Stimulated activated CD4-positive, alpha-beta T cell treated with anti-CD3 and anti-CD28 coated beads, Interleukin-12 subunit alpha, Interleukin-12 subunit beta, amount 100 ng/mL, for 4 hours (primary cell): ENCODE results near the gene OR2A5.
"Not testable (repeated sequence)": the region's sequence is repeated elsewhere in the genome, so short reads cannot be mapped to it uniquely, and the experiment has no call there.

Experiments used
- DNase-seq: peaks from one replicate; pipeline ENCODE4 v3.0.0-alpha.2; 2020

OR2A5 gene

DNA sequence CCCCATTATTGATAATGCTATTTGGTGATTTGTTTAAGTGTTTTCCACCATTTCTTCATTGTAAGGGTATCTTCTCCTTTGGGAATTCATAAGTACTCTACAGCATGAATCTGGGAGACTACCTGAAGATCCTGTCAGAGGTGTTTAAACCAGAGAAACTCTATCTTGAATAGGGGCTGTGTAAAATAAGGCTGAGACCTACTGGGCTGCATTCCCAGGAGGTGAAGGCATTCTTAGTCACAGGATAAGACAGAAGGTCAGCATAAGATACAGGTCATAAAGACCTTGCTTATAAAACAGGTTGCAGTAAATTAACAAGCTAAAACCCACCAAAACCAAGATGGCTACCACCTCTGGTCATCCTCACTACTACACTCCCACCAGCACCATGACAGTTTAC lies 13.4 kb upstream of the OR2A5 start:
- DNase-seq = no peak

DNA sequence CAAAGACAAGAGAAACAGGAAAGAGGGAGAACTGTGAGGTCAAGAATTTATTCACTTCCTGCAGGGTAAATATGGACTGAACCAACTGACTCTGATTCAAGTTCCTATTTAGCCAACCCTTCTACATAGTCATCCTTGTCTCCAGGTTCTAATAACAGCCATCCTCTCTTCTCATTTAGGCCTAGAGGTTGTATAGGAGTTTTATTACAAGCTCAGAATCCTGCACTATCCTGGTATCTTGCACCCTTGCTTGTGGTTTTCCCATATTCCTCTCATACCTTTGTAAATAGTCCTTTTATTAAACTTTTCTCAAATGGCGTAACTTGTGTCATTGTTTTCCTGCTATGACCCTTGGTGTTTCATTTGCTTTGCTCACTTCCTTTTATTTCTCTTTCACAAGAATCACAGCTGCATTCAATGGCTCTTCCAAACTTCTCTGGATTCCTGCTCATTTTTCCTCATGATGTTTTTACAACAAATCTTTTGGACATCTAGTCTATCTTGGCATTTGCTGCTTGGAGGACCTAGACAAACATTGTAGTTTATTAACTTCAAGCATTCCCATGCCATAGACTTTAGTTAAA lies 12.4 kb upstream of the OR2A5 start:
- no peak for DNase-seq

DNA sequence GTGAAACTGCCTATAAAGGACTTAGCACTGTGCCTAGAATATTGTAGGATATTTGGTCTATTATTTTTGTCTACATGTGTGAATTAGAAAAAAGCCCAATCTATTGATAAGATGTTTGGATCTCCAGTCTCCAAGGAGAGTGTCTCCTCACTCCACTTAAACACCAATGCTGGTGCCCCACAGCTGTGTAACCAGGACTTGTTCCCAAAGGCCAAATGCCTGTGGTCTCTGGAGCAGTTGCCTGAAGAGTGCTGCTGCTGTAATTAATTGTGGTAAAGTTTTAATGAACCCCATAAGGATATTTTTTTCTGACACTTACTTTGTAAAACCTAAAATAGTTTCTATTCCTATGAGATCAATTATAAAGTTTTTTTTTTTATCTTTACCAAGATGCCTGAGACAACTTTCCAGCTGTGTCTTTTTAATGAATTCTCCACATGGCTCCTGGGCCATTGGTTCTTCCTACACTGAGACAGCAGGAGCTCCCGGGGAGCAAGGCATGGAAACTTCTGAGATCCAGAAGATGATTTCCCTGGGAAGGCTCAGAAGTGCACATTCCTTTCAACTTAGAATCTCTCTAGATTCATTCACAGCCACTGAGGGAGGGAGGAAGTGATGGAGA lies 11.2 kb upstream of the OR2A5 start:
- DNase-seq = no peak

DNA sequence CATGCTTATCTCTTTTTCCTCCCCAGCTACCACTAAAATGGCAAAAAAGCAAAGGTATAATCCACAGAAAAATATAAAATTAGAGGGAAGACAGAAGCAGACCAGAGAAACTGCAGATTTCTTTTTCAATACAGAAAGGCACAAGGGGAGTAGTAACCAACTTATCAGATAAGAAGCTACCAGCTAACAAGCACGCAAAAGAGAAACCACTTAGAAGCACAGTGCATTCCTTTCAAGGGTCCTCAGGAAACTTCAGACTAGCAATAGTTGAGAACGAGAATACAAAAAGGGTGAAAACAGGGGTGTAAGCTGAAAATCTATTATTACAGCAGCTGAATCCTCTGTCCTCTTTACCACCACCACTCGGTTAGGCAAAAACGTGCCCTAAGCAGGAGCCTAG lies 9.9 kb upstream of the OR2A5 start:
- no peak for DNase-seq

DNA sequence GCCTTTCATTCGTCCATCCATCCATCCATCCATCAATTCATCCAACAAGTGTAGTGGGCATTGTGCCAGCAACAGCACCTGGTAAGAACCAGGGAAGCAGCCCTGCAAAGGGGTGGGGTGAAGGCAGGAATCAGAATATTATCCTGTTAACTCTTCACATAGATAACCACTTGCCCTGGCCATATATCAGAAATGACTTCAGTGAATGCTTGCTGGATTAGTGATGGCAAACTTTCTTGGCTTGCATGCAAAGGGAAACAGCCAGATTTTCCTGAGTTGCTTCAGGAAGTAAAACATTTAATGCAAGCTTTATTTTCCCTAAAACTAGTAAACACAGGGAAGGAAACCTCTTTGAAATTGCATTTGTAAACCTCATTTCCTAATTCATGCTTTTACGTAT lies 743 bp downstream of the OR2A5 start:
- DNase-seq = no peak

DNA sequence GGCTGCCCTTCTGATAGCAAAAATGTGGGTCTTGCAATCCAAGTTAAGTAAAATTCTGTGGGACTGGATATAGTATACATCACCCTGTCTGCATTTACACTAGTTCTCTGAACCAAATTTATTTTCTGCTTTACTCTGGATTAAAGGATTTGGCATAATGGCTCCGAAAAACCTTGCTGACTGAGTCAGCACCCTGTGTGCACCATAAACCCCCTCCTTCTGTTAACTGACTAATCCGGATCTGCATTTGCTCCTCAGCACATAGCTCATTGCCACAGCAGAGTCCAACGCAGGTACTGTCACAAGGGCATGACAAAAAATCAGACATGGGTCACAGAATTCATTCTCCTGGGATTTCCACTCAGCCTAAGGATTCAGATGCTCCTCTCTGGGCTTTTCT lies 1.3 kb downstream of the OR2A5 start:
- no peak for DNase-seq

DNA sequence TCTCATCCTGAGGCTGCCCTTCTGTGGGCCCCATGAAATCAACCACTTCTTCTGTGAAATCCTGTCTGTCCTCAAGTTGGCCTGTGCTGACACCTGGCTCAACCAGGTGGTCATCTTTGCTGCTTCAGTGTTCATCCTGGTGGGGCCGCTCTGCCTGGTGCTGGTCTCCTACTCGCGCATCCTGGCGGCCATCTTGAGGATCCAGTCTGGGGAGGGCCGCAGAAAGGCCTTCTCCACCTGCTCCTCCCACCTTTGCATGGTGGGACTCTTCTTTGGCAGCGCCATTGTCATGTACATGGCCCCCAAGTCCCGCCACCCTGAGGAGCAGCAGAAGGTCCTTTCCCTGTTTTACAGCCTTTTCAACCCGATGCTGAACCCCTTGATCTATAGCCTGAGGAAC lies 2.1 kb downstream of the OR2A5 start:
- DNase-seq = not testable (repeated sequence)

DNA sequence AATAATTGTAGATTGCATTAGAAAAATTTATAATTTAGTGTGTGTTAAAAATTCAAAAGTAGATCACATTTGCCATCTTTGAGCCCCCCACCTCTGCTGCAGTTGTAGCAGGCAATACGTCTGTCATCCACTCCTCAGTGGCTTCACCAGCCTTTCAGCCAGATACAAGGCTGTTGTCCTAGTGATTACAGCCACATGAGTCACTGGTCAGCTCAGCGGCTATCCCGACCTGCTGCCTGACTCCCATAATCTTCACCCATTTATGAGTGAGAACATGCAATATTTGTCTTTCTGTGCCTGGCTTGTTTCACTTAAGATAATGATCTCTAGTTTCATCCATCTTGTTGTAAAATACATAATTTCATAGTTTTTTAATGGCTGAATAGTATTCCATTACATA lies 9.2 kb downstream of the OR2A5 start:
- DNase-seq = no peak

DNA sequence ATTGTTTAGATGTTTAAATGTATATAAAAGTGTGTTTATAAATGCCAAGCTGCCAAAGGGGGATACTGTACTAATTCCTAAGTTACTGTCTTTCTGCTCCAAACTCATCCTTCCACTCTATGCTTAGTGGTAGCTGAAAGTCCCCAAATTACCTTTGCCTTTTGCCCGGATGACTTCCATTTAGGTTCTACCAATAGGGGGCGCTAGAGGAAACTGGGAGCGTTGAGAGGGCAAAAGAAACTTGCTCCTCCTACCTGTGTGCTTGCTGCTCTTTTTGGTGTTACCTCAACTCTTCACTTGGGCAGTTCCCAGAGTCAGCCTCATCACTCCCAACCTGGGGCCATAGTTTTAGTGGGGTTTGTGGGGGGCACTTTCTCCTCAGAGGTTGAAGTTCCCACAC lies 15.0 kb downstream of the OR2A5 start:
- no peak for DNase-seq

DNA sequence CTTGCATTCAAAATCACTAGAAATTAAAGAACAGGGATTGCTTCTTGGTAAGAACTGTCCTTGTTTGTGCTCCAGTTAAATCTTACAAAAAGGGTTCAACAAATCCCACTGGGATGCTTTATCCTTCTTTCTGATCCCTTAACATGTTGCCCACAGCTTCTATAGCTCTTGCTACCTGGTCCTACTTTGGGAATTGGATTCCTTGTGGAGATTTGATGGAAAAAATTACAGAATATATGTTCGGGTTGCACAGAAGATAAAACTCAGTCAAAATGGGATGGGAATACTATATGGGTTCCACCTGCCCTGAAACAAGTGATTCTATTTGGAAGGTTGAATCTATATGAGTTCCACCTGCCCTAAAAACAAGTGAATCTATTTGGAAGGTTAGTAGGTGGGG lies 20.8 kb downstream of the OR2A5 start, which contains the start of gene OR2A25:
Gene OR2A25 (plus strand): TSS at position 301 of the 400 bp plus-strand sequence. CDS start 4,409 bp downstream, outside the sequence.
- DNase-seq = no peak

DNA sequence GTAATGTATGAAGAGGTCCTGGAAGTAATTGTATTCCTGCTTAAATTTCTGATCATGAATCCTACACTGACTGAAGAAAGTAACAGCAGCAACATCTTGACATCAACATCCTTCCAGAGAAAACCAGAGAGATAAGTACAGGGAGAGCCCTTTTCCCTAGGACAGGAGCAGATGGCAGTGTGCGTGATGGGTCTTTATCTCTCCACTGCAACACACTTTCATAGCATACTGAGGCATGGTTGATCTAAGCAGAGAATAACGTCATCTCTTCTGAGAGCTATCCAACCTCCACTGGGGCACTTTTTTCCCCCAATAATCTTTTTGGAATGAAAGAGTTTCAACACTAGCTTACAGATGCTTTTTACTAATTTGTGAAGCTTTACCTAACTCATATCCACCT lies 21.2 kb downstream of the OR2A5 start:
- DNase-seq = no peak

DNA sequence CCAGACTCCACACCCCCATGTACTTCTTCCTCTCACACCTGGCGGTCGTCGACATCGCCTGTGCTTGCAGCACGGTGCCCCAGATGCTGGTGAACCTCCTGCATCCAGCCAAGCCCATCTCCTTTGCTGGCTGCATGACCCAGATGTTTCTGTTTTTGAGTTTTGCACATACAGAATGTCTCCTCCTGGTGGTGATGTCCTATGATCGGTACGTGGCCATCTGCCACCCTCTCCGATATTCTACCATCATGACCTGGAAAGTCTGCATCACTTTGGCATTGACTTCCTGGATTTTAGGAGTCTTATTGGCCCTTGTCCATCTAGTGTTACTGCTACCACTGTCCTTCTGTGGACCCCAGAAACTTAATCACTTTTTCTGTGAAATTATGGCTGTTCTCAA lies 25.6 kb downstream of the OR2A5 start:
- DNase-seq = no peak

DNA sequence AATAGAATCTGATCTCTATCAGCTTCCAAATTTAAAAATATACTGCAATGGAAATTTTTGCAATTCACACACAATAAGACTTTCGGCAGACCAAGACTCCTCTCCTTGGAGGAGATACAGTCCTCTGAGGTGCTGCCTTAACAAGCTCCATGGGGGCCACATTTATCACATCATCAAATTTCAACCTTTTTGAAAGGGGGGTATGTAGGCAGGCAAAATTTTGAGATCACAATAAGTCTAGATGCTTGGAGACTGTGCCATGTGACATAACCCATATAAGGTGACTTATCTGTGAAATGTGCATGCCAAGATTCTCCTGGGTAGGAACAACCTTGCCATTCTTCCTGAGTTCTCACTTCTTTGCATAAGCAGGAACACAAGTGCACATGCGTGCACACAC lies 37.2 kb downstream of the OR2A5 start, which contains the start of gene OR2A12:
Gene OR2A12 (plus strand): TSS at position 301 of the 400 bp plus-strand sequence. CDS start 8,830 bp downstream, outside the sequence.
- no peak for DNase-seq

DNA sequence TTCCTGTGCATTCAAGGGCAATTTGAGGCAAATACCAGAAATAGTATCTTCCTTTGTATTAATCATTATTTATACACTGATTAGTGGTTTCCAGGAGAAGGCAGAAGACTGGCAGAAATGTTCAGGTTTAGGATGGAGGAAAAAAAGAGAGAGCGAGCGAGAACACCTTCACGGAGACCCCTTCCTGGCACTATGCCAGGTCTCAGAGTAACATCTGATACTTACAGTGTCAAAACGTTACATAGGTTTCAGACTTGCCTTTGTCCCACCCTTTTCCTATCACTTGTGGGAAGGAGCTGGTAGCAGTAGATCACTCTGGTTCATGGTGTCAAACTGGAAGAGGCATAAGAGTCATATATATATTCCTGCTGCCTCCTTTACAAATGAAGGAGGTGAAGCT lies 38.0 kb downstream of the OR2A5 start:
- no peak for DNase-seq

DNA sequence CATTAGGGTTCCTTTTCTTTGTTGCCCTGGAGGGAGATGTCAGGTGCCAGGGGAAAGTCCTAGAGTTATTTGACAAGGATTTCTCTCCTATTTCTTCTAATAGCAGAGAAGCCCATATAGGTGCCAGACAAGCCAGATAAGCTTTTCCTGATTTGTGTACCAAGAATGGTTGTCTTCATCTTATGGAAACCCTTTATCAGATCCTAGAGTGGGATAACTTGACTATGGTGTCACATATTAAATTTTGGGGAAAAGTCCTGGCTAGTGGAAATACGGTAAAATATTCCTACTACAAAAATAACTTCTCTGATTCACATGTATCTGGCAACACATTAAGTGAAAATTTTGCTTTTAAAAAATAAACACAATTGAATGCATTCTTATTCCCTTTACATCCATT lies 38.5 kb downstream of the OR2A5 start:
- no peak for DNase-seq

DNA sequence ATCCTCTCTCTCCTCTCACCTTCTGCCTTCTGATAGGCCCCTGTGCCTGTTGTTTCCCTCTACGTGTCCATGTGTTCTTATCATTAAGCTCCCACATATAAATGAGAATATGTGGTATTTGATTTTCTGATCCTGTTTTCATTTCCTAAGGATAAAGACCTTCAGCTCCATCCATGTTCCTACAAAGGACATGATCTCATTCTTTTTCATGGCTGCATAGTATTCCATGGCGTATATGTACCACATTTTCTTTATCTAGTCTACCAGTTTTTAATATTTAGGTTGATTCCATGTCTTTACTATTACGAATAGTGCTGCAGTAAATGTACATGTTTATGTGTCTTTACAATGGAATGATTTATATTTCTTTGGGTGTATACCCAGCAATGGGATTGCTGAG lies 41.9 kb downstream of the OR2A5 start:
- DNase-seq = no peak

DNA sequence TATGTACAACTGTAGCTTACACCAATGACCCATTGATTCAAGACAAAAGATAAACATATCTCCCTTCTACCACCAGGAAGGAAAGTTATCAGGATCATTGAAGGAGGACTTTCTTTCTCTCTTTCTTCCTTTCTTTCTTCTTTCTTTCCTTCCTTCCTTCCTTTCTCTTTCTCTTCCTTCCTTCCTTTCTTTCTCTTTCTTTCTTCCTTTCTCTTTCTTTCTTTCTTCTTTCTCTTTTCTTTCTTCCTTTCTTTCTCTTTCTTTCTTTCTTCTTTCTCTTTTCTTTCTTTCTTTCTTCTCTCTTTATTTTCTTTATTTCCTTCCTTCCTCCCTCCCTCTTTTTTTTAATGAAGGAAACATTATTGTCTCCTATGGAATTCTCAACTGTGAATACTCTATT lies 50.0 kb downstream of the OR2A5 start:
- no peak for DNase-seq

DNA sequence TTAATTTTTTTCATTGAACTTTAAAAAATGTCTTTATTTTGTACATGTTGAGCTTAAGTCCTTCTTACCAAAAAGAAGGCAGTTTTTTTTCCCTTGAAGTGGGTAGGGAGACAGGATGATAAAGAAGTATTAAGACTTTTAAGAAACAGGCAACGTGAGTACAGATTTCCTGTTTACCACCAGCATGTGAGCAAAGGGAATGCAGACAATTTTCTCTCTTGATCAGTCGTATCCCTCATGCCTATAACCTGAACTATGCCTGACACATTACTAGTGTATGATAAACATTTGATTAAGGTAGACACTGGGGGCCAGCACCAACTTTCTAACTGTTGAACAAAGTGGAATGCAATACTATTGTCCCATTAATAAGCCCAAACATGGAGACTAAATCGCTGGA lies 51.9 kb downstream of the OR2A5 start:
- DNase-seq = no peak

DNA sequence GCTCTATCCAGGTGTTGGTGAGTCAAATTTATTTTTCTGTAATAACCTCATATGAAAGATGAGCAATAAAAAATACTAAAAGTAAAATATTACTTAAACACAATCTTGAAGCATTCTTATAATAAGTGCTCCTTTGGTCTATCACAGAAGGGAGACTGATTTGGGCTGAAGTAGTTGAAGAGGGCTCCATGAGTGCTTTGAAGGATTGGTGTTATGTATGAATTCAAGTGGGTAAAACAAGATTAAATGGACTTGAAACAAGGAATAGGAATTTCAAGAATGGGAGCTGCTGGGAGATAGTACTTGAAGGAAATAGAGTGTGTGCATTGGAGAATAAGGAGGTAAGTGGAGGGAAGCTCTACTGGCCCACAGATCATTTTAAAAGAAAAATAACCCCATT lies 53.3 kb downstream of the OR2A5 start:
- no peak for DNase-seq

DNA sequence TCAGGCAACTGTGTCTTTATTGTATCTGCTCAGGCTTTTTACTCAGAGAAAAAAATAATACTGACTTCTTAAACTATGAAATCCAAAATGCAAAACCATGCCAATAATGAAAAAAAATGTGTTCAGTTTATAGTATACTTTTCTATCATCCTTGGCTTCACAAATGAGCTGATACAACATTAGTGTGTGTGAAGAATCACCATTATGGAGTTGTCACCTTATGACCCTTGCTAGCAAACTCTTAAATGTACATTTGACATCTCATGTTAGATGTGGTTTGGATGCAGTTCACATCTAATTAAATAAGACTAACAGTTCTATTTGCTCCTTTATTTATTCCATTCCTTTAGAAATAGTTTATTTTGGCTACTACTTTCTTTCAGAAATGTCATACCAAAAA lies 56.5 kb downstream of the OR2A5 start:
- DNase-seq = no peak
